ENCODE results near the gene MICALL2. TPM values are rescaled to one million over a fixed set of nuclear protein-coding genes. Genes with fewer than 3 reads are reported as not detected.
"Not testable (repeated sequence)": the region's sequence is repeated elsewhere in the genome, so short reads cannot be mapped to it uniquely, and the experiment has no call there.

The MICALL2 gene
- total RNA-seq, 1 donor from 2014 or later: 13.9 TPM

GRCh38 chr7:1448958-1449357, 10.3 kb downstream of the MICALL2 start:
- Mint-ChIP-seq H3K9me3 (ENCODE audit: low read depth) (no peaks in the 10 kb centered on the region), H3K27me3 (no peaks in the 10 kb centered on the region), H3K27ac (no peak overlapping the region), H3K4me3 (ENCODE audit: low read depth) (no peak overlapping the region), H3K4me1 (ENCODE audit: low read depth) (no peaks in the 10 kb centered on the region), H3K36me3 (ENCODE audit: insufficient read depth) (no peaks in the 10 kb centered on the region)
- DNase-seq (ENCODE audit: low spot score, unreplicated experiment): no peak
- no peak for TF ChIP-seq CTCF (IDR thresholded peaks at IDR 0.05; ENCODE audit: unreplicated experiment)

- H3K4me3 Mint-ChIP-seq (ENCODE audit: low read depth): no peak overlapping the region
- H3K27ac Mint-ChIP-seq: no peak overlapping the region
- H3K9me3 Mint-ChIP-seq (ENCODE audit: low read depth): no peaks in the 10 kb centered on the region
- TF ChIP-seq CTCF (IDR thresholded peaks at IDR 0.05; ENCODE audit: unreplicated experiment): no peak
- DNase-seq (ENCODE audit: low spot score, unreplicated experiment): no peak
- no peaks in the 10 kb centered on the region for H3K27me3 Mint-ChIP-seq
- H3K36me3 Mint-ChIP-seq (ENCODE audit: insufficient read depth): no peaks in the 10 kb centered on the region
- no peaks in the 10 kb centered on the region for H3K4me1 Mint-ChIP-seq (ENCODE audit: low read depth)
Observed at GRCh38 chr7:1447551-1448244, 11.6 kb downstream of the MICALL2 start.

- Mint-ChIP-seq H3K4me1 (ENCODE audit: low read depth) (no peaks in the 10 kb centered on the region), H3K27me3 (no peaks in the 10 kb centered on the region), H3K36me3 (ENCODE audit: insufficient read depth) (no peaks in the 10 kb centered on the region), H3K9me3 (ENCODE audit: low read depth) (no peaks in the 10 kb centered on the region), H3K27ac (no peak overlapping the region), H3K4me3 (ENCODE audit: low read depth) (no peak overlapping the region)
- TF ChIP-seq CTCF (IDR thresholded peaks at IDR 0.05; ENCODE audit: unreplicated experiment): no peak
- no peak for DNase-seq (ENCODE audit: low spot score, unreplicated experiment)
Observed at GRCh38 chr7:1447112-1447511, 12.2 kb downstream of the MICALL2 start.

- Mint-ChIP-seq H3K27ac (no peak overlapping the region), H3K9me3 (ENCODE audit: low read depth) (no peaks in the 10 kb centered on the region), H3K4me1 (ENCODE audit: low read depth) (no peaks in the 10 kb centered on the region), H3K27me3 (no peaks in the 10 kb centered on the region), H3K4me3 (ENCODE audit: low read depth) (no peak overlapping the region), H3K36me3 (ENCODE audit: insufficient read depth) (no peaks in the 10 kb centered on the region)
- no peak for DNase-seq (ENCODE audit: low spot score, unreplicated experiment)
- no peak for TF ChIP-seq CTCF (IDR thresholded peaks at IDR 0.05; ENCODE audit: unreplicated experiment)
Observed at GRCh38 chr7:1446620-1447032, 12.6 kb downstream of the MICALL2 start.

GRCh38 chr7:1446026-1446425, 13.2 kb downstream of the MICALL2 start:
- not testable (repeated sequence) for H3K4me3 Mint-ChIP-seq (ENCODE audit: low read depth); H3K27me3 Mint-ChIP-seq; H3K9me3 Mint-ChIP-seq (ENCODE audit: low read depth); H3K27ac Mint-ChIP-seq; H3K4me1 Mint-ChIP-seq (ENCODE audit: low read depth); DNase-seq (ENCODE audit: low spot score, unreplicated experiment); H3K36me3 Mint-ChIP-seq (ENCODE audit: insufficient read depth)

GRCh38 chr7:1445341-1445740, 13.9 kb downstream of the MICALL2 start:
- DNase-seq (ENCODE audit: low spot score, unreplicated experiment): no peak
- H3K9me3 Mint-ChIP-seq (ENCODE audit: low read depth): no peaks in the 10 kb centered on the region
- no peak for TF ChIP-seq CTCF (IDR thresholded peaks at IDR 0.05; ENCODE audit: unreplicated experiment)
- H3K27me3 Mint-ChIP-seq: no peaks in the 10 kb centered on the region
- H3K4me1 Mint-ChIP-seq (ENCODE audit: low read depth): no peaks in the 10 kb centered on the region
- no peaks in the 10 kb centered on the region for H3K36me3 Mint-ChIP-seq (ENCODE audit: insufficient read depth)
- H3K27ac Mint-ChIP-seq: no peak overlapping the region
- H3K4me3 Mint-ChIP-seq (ENCODE audit: low read depth): no peak overlapping the region
